COLO668 (cell line): Measurements from ENCODE around the gene SMYD2.
"Not testable (repeated sequence)": the region's sequence is repeated elsewhere in the genome, so short reads cannot be mapped to it uniquely, and the experiment has no call there.

Experiments used
- DNase-seq: peaks from one replicate; lab custom pipeline; 2025; ENCODE audit not compliant: unreplicated experiment; lab: John Stamatoyannopoulos, UW

SMYD2 gene

GRCh38 chr1:214271174-214271858 is 9.6 kb upstream of the SMYD2 start:
- DNase-seq, result no peak

DNA sequence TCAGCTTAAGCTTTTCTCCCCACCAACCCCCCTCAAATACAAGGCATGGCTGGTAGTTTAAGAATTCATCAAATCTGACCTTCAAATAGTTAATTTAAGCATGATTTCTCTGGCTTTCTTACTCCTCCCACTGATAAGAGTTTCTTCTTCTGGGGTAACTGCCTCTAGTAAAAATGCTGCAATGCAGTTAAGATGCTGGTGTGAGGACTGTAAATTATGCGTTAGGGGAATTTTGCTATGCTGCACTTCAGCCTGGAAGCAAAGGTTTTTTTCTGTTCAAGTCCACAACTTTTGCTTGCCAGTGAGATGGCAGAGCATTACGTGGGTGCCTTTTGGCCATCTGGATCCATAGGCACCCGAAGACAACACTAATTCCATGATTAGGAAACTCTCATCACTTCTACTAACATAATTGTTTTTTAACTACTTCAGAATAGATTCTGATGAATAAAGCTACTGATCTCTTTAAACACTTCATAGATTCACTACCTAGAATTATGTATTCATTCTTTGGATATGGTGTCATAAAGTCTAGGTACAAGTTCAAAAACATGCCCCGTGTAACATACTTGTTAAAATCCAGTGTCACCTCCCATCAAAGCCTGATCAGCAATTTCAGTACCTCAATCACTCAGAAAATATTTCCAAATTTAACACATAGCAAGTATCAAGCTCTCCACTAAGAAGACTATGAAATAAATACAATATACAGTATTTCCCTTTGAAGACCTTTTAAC is 8.8 kb upstream of the SMYD2 start:
- DNase-seq, result no peak

- DNase-seq, result no peak
Observed at GRCh38 chr1:214272964-214273533, 7.9 kb upstream of the SMYD2 start.

GRCh38 chr1:214275700-214276099 is 5.3 kb upstream of the SMYD2 start:
- not testable (repeated sequence) for DNase-seq

- no peak for DNase-seq
Observed at GRCh38 chr1:214276786-214277185, 4.2 kb upstream of the SMYD2 start.

DNA sequence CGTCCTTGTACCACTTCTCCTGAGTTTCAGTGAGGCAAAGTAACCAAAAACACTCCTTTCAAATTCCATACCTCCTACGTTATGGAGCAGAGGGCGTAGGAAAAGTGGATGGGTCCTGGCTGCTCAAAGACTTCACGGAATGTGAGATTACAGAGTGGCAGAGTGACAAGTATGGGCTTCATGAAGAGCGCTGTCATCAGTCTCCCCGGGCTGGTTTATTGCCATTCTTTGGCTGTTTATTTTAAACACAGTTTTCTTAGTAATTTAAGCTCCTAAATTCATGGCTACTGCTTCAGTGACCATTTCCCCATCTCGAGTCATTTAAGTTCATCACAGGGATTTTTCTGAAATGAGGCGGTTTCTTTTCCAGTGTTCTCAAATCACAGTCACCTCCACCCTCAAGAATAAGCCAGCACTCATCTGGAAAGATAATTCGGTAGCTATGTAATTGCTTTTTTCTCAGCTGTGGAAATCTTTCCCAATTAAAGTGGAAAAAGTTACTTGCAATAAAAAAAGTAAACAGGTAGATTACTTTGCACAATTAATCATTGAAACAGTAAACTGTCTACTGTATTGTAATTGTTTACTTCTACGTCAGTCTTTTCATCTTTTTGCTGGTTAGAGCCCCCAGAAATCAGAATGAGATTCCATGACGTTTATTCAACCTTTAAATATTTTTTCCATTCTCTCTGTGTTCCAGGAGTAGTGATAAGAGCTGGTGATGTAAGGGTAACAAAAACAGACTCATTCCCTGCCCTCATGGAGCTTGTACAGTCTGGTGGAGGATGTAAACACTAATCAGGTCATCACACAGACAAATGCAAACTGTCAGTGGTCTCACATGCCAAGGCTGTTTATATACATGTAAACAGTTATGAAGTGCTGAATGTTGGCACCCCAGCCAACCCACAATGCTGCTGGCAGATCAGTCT is 3.0 kb upstream of the SMYD2 start:
- DNase-seq, result no peak

GRCh38 chr1:214280386-214281020 is 456 bp upstream of the SMYD2 start:
- DNase-seq, result peak; percentile 57

GRCh38 chr1:214281720-214282629 is 1.0 kb downstream of the SMYD2 start:
- DNase-seq, result peak; percentile 55

DNA sequence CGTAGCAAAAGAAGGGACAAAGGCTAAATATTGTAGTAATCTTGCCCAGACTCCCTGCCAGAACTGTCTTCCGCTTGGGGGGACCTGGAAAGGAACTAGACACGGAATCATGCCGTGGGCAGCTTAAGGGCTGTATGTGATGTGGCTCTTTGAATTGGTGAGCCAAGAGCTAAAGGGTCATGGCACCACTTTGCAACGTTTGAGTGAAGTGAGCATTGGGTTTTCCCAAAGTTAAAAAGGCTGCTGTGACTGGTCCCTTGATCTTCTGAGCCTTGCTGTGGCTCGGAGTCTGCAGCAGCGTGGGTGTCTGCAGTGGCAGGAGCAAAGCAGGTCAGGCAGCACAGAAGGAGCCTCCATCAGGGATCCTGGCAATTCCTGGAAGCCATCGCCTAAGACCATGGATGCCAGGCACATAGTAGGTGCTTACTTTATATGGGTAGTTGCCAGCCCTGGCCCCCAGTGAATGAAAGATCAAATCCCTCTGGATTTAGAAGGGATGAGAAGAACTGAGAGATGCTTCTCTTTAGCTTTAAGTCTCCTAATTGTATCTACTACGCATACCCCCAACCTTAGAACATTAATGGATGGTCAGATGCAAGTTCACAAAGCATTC is 1.8 kb downstream of the SMYD2 start:
- no peak for DNase-seq

DNA sequence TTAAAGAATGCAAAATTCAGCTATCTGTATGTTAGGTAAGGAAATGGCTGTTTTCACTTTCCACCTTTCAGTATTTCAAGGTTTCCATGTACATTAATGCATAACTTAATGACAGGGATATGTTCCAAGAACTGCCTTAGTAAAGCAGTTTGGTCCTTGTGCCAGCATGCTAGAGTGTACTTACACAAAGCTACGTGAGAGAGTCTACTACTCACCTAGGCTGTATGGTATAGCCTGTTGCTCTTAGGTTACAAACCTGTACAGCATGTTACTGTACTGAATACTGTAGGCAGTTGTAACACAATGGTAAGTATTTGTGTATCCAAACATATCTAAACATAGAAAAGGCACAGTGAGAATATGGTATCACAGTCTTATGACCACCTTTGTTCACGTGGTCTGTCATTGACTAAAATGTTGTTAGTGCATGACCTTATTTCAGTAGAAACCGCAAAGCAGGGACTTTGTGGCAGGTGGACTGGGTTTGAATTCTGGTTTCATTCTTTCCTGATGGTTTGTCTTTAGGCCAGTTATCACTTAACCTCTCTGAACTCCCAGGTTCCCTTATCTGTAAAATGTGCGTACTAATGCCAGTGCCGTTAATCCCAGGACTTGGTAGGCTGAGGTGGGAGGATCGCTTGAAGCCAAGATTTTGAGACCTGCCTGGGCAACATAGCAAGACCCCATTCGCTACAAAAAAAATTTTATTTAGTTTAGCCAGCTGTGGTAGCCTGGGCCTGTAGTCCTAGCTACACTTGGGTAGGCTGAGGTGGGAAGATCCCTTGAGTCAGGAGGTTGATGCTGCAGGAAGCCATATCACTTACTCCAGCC is 4.9 kb downstream of the SMYD2 start:
- DNase-seq, result no peak

DNA sequence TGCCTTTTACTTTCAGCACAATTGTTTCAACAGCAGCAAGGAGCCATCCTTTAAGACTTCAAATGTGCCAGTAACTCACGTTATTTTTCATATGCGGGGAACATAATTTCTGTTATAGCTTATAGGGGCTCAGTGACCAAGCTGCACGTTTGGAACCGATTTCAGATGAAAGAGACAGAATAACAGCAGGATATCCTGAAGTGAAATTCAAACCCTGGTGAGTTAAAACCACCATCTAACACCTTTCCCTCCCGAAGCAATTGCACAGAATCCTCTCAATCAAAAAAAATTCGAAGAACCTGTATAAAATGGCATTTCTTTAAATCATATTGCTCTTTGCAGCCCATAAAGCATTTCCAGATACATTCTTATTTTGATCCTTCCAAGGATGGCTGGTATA is 6.9 kb downstream of the SMYD2 start:
- DNase-seq, result no peak

- no peak for DNase-seq
Observed at GRCh38 chr1:214289574-214290272, 8.8 kb downstream of the SMYD2 start.

GRCh38 chr1:214290424-214291037 is 9.6 kb downstream of the SMYD2 start:
- DNase-seq, result no peak

DNA sequence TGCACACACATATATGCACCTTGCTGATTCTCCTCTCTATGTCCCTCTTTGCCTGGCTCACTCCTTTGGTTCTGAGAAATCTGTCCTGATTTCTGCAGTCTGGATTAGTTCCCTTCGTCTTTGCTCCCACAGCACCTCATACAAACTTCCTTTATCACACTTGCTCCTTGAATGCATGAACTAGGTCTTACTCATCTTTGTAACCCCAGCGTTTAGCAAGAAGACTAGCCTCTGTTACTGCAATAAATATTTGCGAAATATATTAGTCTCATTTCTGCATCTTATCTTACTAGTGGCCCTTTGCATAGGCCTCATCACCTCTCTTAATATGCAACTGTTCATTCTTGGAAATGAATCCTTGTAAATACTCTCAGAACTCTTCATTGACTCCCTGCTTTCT is 11.4 kb downstream of the SMYD2 start:
- no peak for DNase-seq

- no peak for DNase-seq
Observed at GRCh38 chr1:214295934-214296333, 15.0 kb downstream of the SMYD2 start.

DNA sequence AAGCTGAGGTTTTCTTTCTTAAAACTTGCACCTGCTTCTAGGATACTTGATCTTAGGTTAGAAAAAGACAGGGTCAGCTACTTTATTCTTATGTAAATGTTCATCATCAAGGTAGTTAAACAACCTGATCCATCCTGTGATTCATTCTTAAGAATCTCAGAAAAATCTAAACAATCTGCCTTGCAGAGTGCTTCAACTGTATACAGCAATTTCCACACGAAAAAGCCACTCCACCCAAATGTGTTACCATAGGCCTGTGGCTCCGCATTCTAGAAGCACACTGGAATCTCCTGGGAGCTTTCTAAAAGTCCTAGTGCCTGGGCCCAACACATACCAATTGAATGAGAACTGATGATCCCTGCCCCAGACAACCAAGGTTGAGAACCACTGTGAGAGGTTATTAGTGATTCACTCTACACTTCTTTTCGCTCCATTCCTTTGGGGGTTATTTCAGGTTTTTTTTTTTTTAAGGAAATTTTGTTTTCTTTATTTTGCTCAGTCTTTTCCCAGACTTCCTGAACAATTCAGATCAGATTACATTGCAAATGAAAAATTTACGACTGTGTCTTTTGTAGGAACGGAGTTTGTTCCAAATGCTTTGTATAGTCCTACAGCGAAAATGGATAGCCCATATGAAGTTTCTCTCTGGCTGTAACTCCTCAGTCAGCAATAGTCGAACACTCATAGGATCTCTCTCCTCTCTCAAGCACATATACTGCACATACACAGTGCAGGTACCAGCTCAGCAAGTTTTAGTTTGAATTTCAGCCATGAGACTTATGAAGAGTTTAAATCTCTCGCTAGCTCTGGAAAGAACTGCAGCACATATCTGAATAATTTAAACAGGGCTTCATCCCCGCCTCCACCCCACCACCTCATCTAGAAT is 16.1 kb downstream of the SMYD2 start:
- no peak for DNase-seq
